H1 (cell line): ENCODE results near the gene SLC6A18. TPM values are rescaled to one million over a fixed set of nuclear protein-coding genes. Genes with fewer than 3 reads are reported as not detected.

ENCODE experiments used
- CTCF ChIA-PET: fragments of 300-600 bp; sonication (Branson Sonifier 250); formaldehyde crosslinking; loops from one replicate; lab custom pipeline; 2021; ENCODE audit not compliant: partially characterized antibody; lab: Charles Lee
- POLR2A ChIA-PET: fragments of 300-600 bp; sonication (Branson Sonifier 250); formaldehyde crosslinking; loops from one replicate; lab custom pipeline; 2021; ENCODE audit warnings: inconsistent platforms; ENCODE audit not compliant: partially characterized antibody; lab: Charles Lee
- DNase-seq, 2 experiments: peaks; one replicate each; pipeline versions ENCODE4 v3.0.0 to v3.0.0-alpha.2; 2010 to 2022; ENCODE audit warnings: low spot score in 2 of 2, low read depth in 1 of 2, mixed read lengths in 1 of 2
- FAIRE-seq: peaks from 2 replicates; lab custom pipeline; 2011; peaks lifted over from hg19 to GRCh38; lab: Jason Lieb, UNC
- H2AFZ ChIP-seq: 2 replicates; pipeline ENCODE4 v1.8.1; 2012; ENCODE audit warnings: low read length, inconsistent platforms
- H2AK5ac ChIP-seq: 2 replicates; pipeline ENCODE4 v1.6.1; 2013; ENCODE audit warnings: low read depth, low read length
- H2BK120ac ChIP-seq: replicated peaks from 2 replicates; pipeline ENCODE3; 2013; ENCODE audit warnings: low read depth, low read length, inconsistent platforms
- H2BK12ac ChIP-seq: 2 replicates; pipeline ENCODE4 v1.6.1; 2013; ENCODE audit warnings: low read depth, low read length
- H2BK15ac ChIP-seq: 2 replicates; pipeline ENCODE4 v1.6.1; 2013; ENCODE audit warnings: low read length
- H2BK20ac ChIP-seq: 2 replicates; pipeline ENCODE4 v1.6.1; 2013; ENCODE audit warnings: low read length
- H2BK5ac ChIP-seq: 2 replicates; pipeline ENCODE4 v1.6.1; 2013; ENCODE audit warnings: low read depth, low read length
- H3K14ac ChIP-seq: 2 replicates; pipeline ENCODE4 v1.6.1; 2013; ENCODE audit warnings: inconsistent platforms; ENCODE audit not compliant: insufficient read length
- H3K18ac ChIP-seq: 2 replicates; pipeline ENCODE4 v1.6.1; 2013; ENCODE audit warnings: low read length; ENCODE audit errors: extremely low read depth
- H3K23ac ChIP-seq: 2 replicates; pipeline ENCODE4 v1.6.1; 2013; ENCODE audit warnings: inconsistent platforms; ENCODE audit not compliant: insufficient read length
- H3K23me2 ChIP-seq: 2 replicates; pipeline ENCODE4 v1.6.1; 2013; ENCODE audit warnings: low read depth, low read length
- H3K27ac ChIP-seq: 2 replicates; pipeline ENCODE4 v1.6.1; 2011; ENCODE audit warnings: low read depth, low read length, inconsistent platforms
- H3K27me3 ChIP-seq, 4 experiments: replicated peaks in 1 of 4; 1 replicate in 1 of 4; 2 replicates in 3 of 4; pipeline versions ENCODE4 v1.6.1 to v1.8.1; 2011 to 2013; ENCODE audit warnings: low read length in 3 of 4, mild to moderate bottlenecking in 3 of 4, inconsistent platforms in 2 of 4, mixed read lengths in 2 of 4, moderate library complexity in 1 of 4; ENCODE audit not compliant: control insufficient read depth in 3 of 4, insufficient read depth in 3 of 4; ENCODE audit errors: extremely low read depth in 1 of 4
- H3K36me3 ChIP-seq, 4 experiments: 2 replicates each; pipeline versions ENCODE4 v1.6.1 to v1.8.1; 2011 to 2013; ENCODE audit warnings: mild to moderate bottlenecking in 4 of 4, low read length in 3 of 4, moderate library complexity in 2 of 4, control low read depth in 1 of 4, inconsistent platforms in 1 of 4; ENCODE audit not compliant: insufficient read depth in 4 of 4, control insufficient read depth in 2 of 4
- H3K4ac ChIP-seq: replicated peaks from 2 replicates; pipeline ENCODE3; 2013; ENCODE audit warnings: low read length, low read depth, mixed read lengths, inconsistent platforms; ENCODE audit not compliant: insufficient read length
- H3K4me1 ChIP-seq, 4 experiments: replicated peaks in 1 of 4; 1 replicate in 1 of 4; 2 replicates in 3 of 4; pipeline versions ENCODE4 v1.6.1 to v1.8.1; 2011 to 2013; ENCODE audit warnings: low read length in 3 of 4, inconsistent platforms in 2 of 4, mixed read lengths in 1 of 4; ENCODE audit not compliant: insufficient read depth in 4 of 4, control insufficient read depth in 3 of 4
- H3K4me2 ChIP-seq, 2 experiments: 2 replicates each; pipeline versions ENCODE4 v1.6.1 to v1.8.1; 2011 to 2013; ENCODE audit warnings: low read depth in 2 of 2, low read length in 2 of 2, control low read depth in 1 of 2, inconsistent platforms in 1 of 2, mild to moderate bottlenecking in 1 of 2; ENCODE audit not compliant: insufficient read depth in 1 of 2
- H3K4me3 ChIP-seq, 4 experiments: fragments of 200-600, 300-600 bp in 1 of 4; sonication (generic), shearing (Covaris generic), sonication (Bioruptor Twin) in 1 of 4; 2 replicates each; pipeline versions ENCODE4 v1.5.1 to v1.8.1; 2011 to 2016; ENCODE audit warnings: low read length in 4 of 4, low read depth in 3 of 4, control low read depth in 2 of 4, inconsistent platforms in 2 of 4, mild to moderate bottlenecking in 2 of 4, mixed read lengths in 1 of 4, moderate library complexity in 1 of 4; ENCODE audit not compliant: insufficient read depth in 2 of 4; ENCODE audit errors: extremely low read depth in 1 of 4
- H3K56ac ChIP-seq: replicated peaks from 2 replicates; pipeline ENCODE3; 2013; ENCODE audit warnings: low read depth, mild to moderate bottlenecking, mixed read lengths, low read length, inconsistent platforms; ENCODE audit not compliant: insufficient read length
- H3K79me1 ChIP-seq: 2 replicates; pipeline ENCODE4 v1.6.1; 2013; ENCODE audit warnings: low read depth, low read length, control low read depth
- H3K79me2 ChIP-seq, 2 experiments: 2 replicates each; pipeline versions ENCODE4 v1.6.1 to v1.8.1; 2012 to 2013; ENCODE audit warnings: low read length in 2 of 2, mild to moderate bottlenecking in 2 of 2, inconsistent platforms in 1 of 2; ENCODE audit not compliant: insufficient read depth in 2 of 2, control insufficient read depth in 1 of 2
- H3K9ac ChIP-seq, 4 experiments: replicated peaks in 1 of 4; 1 replicate in 1 of 4; 2 replicates in 3 of 4; pipeline versions ENCODE4 v1.6.1 to v1.8.1; 2011 to 2013; ENCODE audit warnings: low read depth in 3 of 4, low read length in 3 of 4, control low read depth in 2 of 4, mild to moderate bottlenecking in 2 of 4, moderate library complexity in 2 of 4, inconsistent platforms in 1 of 4; ENCODE audit errors: extremely low read depth in 1 of 4
- H3K9me3 ChIP-seq, 2 experiments: 2 replicates each; pipeline versions ENCODE4 v1.6.1 to v1.8.1; 2012 to 2013; ENCODE audit warnings: mild to moderate bottlenecking in 2 of 2, moderate library complexity in 2 of 2, control low read depth in 1 of 2, inconsistent platforms in 1 of 2, low read depth in 1 of 2, low read length in 1 of 2, mixed read lengths in 1 of 2; ENCODE audit not compliant: insufficient read depth in 2 of 2
- H4K20me1 ChIP-seq, 2 experiments: replicated peaks in 1 of 2; 2 replicates each; pipeline versions ENCODE3 to v1.8.1; 2011 to 2013; ENCODE audit warnings: inconsistent platforms in 2 of 2, low read length in 2 of 2, mild to moderate bottlenecking in 1 of 2; ENCODE audit not compliant: insufficient read depth in 2 of 2, control insufficient read depth in 1 of 2
- H4K5ac ChIP-seq: 2 replicates; pipeline ENCODE4 v1.6.1; 2013; ENCODE audit warnings: low read length, low read depth, mixed read lengths, inconsistent platforms; ENCODE audit not compliant: insufficient read length
- H4K8ac ChIP-seq: 2 replicates; pipeline ENCODE4 v1.8.0; 2013; ENCODE audit warnings: mild to moderate bottlenecking, moderate library complexity, low read length, inconsistent platforms; ENCODE audit not compliant: insufficient read depth; ENCODE audit errors: extremely low read depth
- H4K91ac ChIP-seq: replicated peaks from 2 replicates; pipeline ENCODE3; 2013; ENCODE audit warnings: low read length, mixed read lengths, inconsistent platforms; ENCODE audit not compliant: insufficient read length
- ATF2 ChIP-seq: IDR thresholded peaks from 2 replicates; pipeline ENCODE4 v1.6.1; 2012; ENCODE audit warnings: low read length, inconsistent platforms
- CBX5 ChIP-seq: fragments of 300-800, 300-1000 bp; sonication (generic); IDR thresholded peaks from 2 replicates; pipeline ENCODE4 v1.7.1; 2016; ENCODE audit warnings: antibody characterized with exemption, low read length, low read depth
- CHD1 ChIP-seq: IDR thresholded peaks from 2 replicates; pipeline ENCODE4 v1.6.1; 2012; ENCODE audit warnings: low read depth, low read length, improper control_type of control experiment
- CREB1 ChIP-seq: IDR thresholded peaks from 2 replicates; pipeline ENCODE4 v1.6.1; 2012; ENCODE audit warnings: inconsistent platforms
- KDM1A ChIP-seq: fragments of 200-600, 300-600 bp; sonication (generic); IDR thresholded peaks from 2 replicates; pipeline ENCODE4 v1.7.1; 2016; ENCODE audit warnings: mild to moderate bottlenecking, low read length, borderline replicate concordance
- KDM5A ChIP-seq: fragments of 200-600 bp; IDR thresholded peaks from 2 replicates; pipeline ENCODE4 v1.7.1; 2012; ENCODE audit warnings: mild to moderate bottlenecking, low read length, inconsistent platforms, mixed read lengths
- PHF8 ChIP-seq: fragments of 200-600 bp; sonication (generic); conservative IDR thresholded peaks from 2 replicates; pipeline ENCODE4 v1.7.1; 2012; ENCODE audit warnings: low read depth, mild to moderate bottlenecking, inconsistent platforms, low read length, moderate library complexity
- POLR2AphosphoS5 ChIP-seq: IDR thresholded peaks from 2 replicates; pipeline ENCODE4 v1.6.1; 2011; ENCODE audit warnings: low read depth, low read length
- RXRA ChIP-seq: IDR thresholded peaks from 2 replicates; pipeline ENCODE4 v1.6.1; 2011; ENCODE audit warnings: low read depth, mild to moderate bottlenecking, low read length, moderate library complexity; ENCODE audit not compliant: insufficient read depth
- TAF1 ChIP-seq: IDR thresholded peaks from 2 replicates; pipeline ENCODE4 v1.6.1; 2011; ENCODE audit warnings: mild to moderate bottlenecking, low read depth, low read length
- TEAD4 ChIP-seq: IDR thresholded peaks from 2 replicates; pipeline ENCODE4 v1.6.1; 2012; ENCODE audit warnings: low read depth, low read length, inconsistent platforms, mixed read lengths
- YY1 ChIP-seq: IDR thresholded peaks from 2 replicates; pipeline ENCODE4 v1.6.1; 2011; ENCODE audit warnings: low read depth, mild to moderate bottlenecking, low read length
- WGBS, 2 experiments: shearing (Covaris generic) in 1 of 2; methylation state at CpG; one replicate each; pipeline versions ENCODE4 v1.1.6 to v1.1.7; 2013 to 2015; ENCODE audit warnings: low lambda C conversion rate in 2 of 2, mixed read lengths in 2 of 2, inconsistent platforms in 1 of 2, low coverage in 1 of 2, missing lambda C conversion rate in 1 of 2; ENCODE audit not compliant: insufficient replicate concordance in 2 of 2, insufficient coverage in 1 of 2, insufficient read length in 1 of 2; ENCODE audit errors: extremely low coverage in 1 of 2, missing lambda C conversion rate in 1 of 2; 5-methylcytosine and 5-hydroxymethylcytosine counted together
- polyA plus RNA-seq, 7 experiments: library from polyadenylated mRNA; depleted of rRNA in 3 of 7; stranded (reverse) in 5 of 7; unstranded in 2 of 7; fragments of >200 nt in 5 of 7; fragments of 200-250 nt in 2 of 7; gene quantifications; 1 replicate in 5 of 7; 2 replicates in 1 of 7; 4 replicates in 1 of 7; pipeline versions ENCODE4 v1.2.1 to v1.2.3, GENCODE V29; 2011 to 2013; ENCODE audit warnings: missing spikeins in 2 of 7, mixed read lengths in 2 of 7
- total RNA-seq: library from RNA; stranded (reverse); fragmentation: NEBNext Ultra II Directional; extraction: Animal tissue kit (Norgen Biotek cat#: 25700); gene quantifications from 2 replicates; pipeline ENCODE4 v1.2.1, GENCODE V29; 2021
- TF ChIP-seq, protein P1 (sequence below): IDR thresholded peaks from 2 replicates; pipeline ENCODE4 v1.6.1; 2011; ENCODE audit warnings: low read depth, mild to moderate bottlenecking, low read length; ENCODE audit not compliant: insufficient read depth

Gene SLC6A18
- total and polyA plus RNA-seq, 2 of the 8 experiments (the other 6 are each of a cell fraction or from before 2014, with no cell fraction given) = not detected

GRCh38 chr5:1252681-1253080, 27.5 kb downstream of the SLC6A18 start:
- FAIRE-seq (no peak), DNase-seq (no peak)
- Histone ChIP-seq H2BK20ac (no peak overlapping the region), H4K5ac (no peak overlapping the region), H3K23me2 (no peaks in the 10 kb centered on the region), H3K27me3 (no peaks in the 10 kb centered on the region), H3K9ac (no peak overlapping the region), H4K20me1 (peaks cover 5 to 8% of the 10 kb centered on the region in 2 experiments), H2BK5ac (no peak overlapping the region), H2BK12ac (no peak overlapping the region), H3K79me1 (no peaks in the 10 kb centered on the region), H3K56ac (no peak overlapping the region), H3K9me3 (no peaks in the 10 kb centered on the region), H3K4me3 (no peak overlapping the region), H2BK15ac (no peak overlapping the region), H4K8ac (no peak overlapping the region), H2BK120ac (no peak overlapping the region), H2AFZ (no peak overlapping the region), H3K14ac (no peak overlapping the region), H3K79me2 (no peaks in the 10 kb centered on the region), H3K4me1 (no peaks in the 10 kb centered on the region; a peak in 1 of 7 replicates), H3K27ac (no peak overlapping the region), H4K91ac (no peak overlapping the region), H2AK5ac (no peak overlapping the region), H3K36me3 (no peaks in the 10 kb centered on the region), H3K4me2 (no peak overlapping the region), H3K23ac (no peak overlapping the region), H3K4ac (no peak overlapping the region), H3K18ac (no peak overlapping the region)
- POLR2A ChIA-PET = no interaction called here
- 93% methylated on average over 8 of the region's 9 CpGs; no CpG with 5 or more reads in 1 of the 2 experiments for WGBS, 2 experiments
- CTCF ChIA-PET = no interaction called here
- TF ChIP-seq TAF1 (no peak), CREB1 (no peak), RXRA (no peak), ATF2 (no peak), TEAD4 (no peak), CBX5 (no peak), POLR2AphosphoS5 (no peak), YY1 (no peak), KDM5A (no peak), PHF8 (no peak), CHD1 (no peak), KDM1A (no peak)
- TF ChIP-seq, protein P1, sequence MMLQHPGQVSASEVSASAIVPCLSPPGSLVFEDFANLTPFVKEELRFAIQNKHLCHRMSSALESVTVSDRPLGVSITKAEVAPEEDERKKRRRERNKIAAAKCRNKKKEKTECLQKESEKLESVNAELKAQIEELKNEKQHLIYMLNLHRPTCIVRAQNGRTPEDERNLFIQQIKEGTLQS = no peak
